PC-9 (cell line): ENCODE results near the gene LRG1.

ENCODE experiments used
- CTCF ChIP-seq: fragments of 200-600 bp; sonication (generic); conservative IDR thresholded peaks from 2 replicates; pipeline ENCODE4 v1.6.1; 2017; ENCODE audit warnings: mixed run types, antibody characterized with exemption, mild to moderate bottlenecking, moderate library complexity
- EZH2 ChIP-seq: fragments of 200-600 bp; sonication (generic); IDR thresholded peaks from 2 replicates; pipeline ENCODE4 v1.8.0; 2017; ENCODE audit warnings: antibody characterized with exemption, low read depth

GRCh38 chr19:4579389-4579788 is 39.6 kb upstream of the LRG1 start:
- TF ChIP-seq CTCF (no peak), EZH2 (no peak)
